Activated CD8-positive, alpha-beta memory T cell treated with anti-CD3 and anti-CD28 coated beads, Interleukin-2, amount 50 U/mL, for 24 hours (primary cell): Measurements from ENCODE around the gene HAGH.
"Not testable (repeated sequence)": the region's sequence is repeated elsewhere in the genome, so short reads cannot be mapped to it uniquely, and the experiment has no call there.

Experiments used
- DNase-seq: peaks from one replicate; pipeline ENCODE4 v3.0.0-alpha.2; 2020; ENCODE audit errors: extremely low read depth

The HAGH gene

DNA sequence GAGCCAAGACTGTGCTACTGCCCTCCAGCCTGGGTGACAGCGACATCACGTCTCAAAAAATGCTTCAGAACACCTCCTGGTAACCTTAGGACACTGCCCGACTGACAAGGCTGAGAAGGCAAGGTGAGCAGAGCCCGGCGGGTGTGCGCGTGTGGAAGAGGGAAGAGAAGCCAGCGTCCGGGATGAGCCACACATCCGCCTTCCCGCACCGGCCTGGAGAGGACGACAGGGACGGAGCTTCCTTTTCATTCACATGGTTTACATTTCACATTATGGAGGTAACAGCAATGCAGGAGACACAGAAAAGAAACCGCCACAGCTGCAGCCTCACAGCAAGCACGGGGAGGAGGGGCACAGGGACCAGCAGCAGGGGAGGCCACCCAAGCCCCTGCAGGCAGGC, 16.5 kb downstream of the HAGH start:
- DNase-seq, result no peak

DNA sequence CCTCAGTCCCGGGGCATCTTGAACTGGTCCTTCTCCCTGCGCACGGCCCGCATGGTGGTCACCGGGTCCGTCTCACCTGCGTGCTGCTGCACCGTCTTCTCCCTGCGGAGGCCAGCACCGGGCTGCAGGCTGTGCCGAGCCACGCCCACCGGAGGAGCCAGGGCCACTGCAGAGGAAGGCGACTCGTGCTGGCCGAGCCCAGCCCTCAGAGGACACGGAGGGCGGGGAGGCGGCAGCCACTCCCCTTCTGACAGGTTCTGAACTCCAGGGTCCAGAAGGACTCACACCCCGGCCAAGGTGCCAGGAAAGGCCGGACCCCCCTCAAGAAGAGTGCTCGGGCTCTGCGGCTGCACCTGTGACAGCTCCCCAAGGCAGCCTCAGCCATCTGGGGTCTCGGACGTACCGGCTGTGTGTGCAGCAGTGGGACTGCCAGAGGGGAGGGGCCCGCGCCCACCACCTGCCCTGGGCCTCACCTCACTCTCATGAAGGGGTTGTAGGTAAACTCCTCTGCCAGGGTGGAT, 17.3 kb downstream of the HAGH start:
- no peak for DNase-seq

DNA sequence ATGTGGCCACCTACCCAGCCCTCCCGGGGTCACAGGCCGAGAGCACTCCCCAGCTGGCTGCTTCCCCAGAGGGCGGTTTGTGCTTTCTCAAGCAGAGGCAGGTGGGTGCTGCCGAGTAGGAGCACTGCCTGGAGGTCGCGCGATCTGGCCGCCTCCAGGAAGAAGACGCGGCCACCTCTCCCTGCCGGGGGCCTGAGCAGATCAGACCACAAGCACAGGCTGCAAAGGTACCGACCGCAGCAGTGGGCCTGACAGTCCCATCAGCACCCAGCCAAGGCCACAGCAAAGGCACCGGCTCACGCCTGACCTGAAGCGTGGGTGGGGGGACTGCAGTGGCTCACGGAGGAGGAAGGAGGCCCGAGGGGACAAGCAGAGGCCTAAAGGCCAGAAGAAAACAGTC, 17.9 kb downstream of the HAGH start:
- DNase-seq, result no peak

DNA sequence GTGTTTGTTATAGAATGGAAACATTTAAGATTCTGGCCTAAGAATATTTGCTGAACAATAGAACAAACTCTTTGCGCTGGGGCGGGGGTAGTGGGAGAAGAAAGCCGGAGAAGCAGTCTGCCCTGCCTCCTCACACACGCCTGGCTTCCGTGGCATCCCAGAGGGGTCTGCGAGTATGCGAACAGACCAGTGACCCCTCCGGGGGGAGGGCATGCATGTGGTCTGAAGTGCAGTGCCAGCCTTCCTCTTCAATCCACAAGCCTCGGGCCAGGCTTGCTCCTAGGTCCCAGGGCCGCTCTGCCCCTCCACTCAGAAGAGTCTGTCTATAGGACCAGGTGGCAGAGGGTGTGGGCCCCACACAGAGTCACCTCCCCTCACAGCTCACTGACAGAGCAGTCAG, 19.0 kb downstream of the HAGH start:
- no peak for DNase-seq

DNA sequence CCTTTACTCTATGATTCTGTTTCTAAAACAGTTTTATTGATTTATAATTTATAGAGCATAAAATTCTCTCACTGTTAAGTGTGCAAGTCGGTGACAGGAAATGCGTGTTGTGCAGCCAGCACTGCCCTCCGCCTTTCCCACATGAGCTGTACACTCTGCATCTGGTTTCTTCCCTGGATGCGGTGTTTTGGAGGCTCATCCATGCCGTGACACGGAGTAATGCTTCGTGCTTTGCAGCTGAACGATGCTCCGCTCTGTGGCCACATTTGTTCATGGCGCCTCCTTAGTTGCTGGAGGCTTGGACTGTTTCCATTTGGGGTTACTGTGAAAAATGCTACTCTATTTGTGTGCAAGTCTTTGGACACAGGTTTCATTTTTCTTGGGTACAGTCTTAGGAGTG, 25.9 kb downstream of the HAGH start:
- no peak for DNase-seq

DNA sequence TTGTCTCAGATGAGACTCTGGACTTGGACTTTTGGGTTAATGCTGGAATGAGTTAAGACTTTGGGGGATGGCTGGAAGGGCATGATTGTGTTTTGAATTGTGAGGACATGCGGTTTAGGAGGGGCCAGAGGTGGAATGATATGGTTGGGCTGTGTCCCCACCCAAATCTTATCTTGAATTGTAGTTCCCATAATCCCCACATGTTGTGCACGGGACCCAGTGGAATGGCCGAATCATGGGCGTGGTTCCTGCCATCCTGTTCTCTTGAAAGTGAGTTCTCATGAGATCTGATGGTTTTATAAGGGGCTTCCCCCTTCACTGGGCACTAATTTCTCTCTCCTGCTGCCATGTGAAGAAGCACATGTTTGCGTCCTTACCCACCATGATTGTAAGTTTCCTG, 27.4 kb downstream of the HAGH start:
- not testable (repeated sequence) for DNase-seq

DNA sequence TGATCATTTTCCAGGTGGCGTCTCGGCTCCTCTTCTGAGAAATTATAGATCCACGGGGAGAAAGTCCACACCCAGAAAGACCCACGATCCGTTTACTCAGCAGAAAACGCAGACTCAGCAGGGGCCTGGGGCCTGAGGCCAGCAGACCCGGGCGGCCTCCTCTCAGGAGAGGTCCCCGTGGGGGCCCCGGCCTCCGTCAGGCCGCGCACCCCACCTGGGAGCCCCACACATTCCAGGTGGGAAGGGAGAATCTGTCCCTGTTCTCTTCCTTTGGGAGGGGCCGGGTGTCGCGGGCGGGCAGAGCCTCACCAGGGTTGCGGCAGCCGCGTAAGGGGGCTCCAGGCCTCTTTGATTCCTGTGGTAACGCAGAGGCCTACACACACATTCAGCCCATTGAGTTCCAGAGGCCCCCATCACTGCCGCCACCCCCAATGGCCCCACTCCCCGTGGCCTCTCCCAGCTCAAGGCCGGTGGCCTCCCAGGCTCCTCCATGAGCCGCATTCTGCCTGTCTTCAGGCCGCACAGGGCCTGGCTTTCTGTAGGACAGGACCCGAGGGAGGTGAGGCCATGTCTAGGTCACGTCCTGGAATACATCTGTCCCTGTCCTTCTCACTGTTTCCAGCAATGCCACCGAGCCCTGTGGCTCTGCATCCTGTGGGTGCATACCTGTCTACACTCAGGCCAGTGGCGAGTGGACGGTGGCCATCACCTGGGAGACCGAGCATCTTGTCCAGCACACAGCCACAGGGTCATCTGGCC, 31.5 kb downstream of the HAGH start:
- DNase-seq, result no peak

DNA sequence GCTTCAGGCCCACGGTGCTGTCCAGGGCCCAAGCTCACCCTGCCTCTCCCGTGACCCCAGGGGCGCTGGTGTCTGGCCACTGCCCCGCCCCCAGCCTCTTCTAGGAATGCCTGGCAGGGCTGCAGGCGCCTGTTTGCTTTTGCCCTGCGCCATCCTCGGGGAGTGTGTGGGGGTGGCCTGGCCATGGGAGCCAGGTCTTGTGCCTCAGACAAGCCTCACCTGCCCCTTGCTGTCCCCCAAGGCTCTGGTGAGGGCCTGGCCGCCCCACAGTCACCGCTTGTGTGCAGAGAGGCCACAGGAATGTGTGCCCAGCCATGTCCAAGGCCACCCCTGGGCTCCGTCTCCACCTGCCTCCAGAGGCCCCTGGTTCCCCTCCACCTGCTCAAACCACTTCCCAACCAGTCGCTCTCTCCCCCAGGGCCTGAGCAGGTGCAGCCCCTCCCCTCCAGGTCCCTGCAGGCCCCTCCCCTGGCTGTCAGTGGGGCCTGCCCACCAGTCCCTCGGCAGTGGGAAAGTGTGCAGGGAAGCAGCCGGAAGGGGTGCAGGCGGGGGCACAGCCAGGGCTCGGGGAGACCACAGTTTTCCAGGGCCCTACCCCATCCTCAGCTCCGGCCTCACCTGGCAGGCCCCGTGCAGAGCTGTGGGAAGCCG, 32.3 kb downstream of the HAGH start:
- no peak for DNase-seq

DNA sequence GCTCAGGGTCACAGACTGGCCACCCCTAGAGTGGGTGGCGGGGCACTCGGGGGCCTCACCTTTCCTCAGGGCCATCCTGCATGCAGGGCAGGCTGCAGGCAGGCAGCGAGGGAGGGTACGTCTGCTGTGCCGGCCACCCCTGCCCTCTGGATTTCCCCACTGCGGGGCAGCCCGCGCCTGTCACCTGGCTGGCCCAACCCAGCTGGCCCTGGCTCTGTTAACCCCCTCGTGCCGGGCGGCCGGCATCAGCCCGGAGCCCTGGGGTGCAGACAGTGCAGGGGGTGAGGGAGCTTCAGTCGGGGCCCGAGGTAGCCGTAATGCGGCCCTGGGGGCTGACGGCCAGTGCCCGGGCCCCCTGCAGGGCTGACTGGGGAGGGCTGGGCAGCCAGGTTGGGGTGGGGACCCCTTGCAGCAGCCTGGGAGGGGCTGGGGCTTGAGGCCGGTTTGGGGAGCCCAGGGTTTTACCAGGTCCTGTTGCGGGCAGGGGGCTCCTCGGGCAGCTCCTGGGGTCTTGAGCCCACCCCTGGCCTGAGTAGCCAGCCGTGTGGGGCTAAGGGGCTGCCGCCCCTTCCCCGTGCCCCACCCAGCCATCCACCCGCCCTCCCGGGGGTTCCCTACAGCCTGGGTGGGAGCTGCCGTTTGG, 32.9 kb downstream of the HAGH start, which contains the start of gene IGFALS:
TSS of gene IGFALS (minus strand) at position 128 of the 643 bp plus-strand sequence. CDS start at position 75, 53 bp downstream.
- no peak for DNase-seq

DNA sequence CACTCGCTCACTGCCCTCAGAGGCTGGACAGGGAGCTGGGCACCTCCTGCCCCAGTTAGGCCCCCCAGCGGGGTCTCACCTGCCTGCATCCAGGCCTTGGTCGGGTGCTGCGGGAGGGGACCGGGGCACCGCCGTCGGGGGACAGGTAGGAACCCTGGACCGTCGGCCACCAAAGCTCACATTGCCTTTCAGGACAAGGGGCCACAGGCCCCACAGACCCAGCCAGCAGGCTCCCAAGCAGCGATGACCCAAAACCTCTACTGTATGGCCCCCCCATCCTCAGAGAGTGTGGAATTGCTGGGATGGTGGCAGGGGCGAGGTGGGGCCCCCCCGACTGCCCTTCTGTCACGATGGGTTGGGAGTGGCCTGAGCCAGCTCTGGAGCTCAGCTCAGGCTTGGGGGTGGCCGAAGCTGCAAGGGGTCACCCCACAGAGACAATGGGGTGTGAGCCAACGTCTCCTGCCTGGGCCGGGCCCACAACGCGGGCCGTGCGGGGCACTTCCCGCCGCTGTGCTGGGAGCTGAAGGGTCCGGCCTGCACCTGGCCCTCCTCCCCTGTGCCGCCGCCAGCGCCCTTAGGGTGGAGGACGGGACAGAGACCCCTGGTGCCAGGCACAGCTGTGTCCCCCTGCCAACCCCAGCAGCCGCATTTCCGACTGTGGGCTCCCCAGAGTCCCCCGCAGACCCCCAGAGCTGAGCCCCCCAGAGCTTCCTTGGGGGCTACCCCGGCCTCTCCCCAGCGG, 33.6 kb downstream of the HAGH start:
- no peak for DNase-seq

DNA sequence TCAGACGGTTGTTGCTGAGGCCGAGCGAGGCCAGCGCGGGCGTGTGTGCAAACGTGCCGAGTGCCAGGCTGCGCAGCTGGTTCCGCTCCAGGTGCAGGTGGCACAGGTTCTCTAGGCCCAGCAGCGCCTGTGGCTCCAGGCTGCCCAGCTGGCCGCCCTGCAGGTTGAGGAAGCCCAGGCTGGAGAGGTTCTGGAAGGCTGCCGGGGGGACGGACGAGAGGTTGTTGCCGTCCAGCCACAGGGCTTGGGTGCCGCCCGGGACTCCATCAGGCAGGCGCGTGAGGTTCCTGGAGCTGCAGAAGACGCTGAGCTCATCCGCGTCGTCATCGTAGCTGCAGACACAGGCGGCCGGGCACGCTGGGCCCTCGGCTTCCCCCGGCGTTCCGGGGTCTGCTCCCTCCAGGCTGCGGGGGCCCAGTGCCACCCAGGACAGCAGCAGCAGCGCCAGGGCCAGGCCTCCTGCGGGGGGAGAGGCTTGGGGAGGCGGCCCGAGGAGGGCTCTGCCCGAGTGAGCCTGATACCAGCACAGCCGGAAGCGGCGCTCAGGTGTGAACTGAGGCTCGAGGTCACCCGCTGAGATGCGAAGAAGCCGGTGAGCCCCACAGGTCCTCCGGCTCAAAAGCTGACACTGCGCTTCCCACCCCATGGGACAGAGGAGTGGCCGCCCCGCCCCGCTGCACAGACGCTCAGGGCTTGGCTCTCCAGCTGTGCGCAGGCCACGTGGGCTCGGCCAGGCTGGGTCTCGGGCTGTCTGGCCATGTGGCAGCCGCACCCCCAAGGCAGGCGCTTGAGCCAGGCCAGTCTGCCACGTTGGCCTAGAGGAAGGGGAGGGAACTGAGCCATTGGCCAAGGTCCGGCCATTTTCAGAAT, 34.4 kb downstream of the HAGH start:
- no peak for DNase-seq

DNA sequence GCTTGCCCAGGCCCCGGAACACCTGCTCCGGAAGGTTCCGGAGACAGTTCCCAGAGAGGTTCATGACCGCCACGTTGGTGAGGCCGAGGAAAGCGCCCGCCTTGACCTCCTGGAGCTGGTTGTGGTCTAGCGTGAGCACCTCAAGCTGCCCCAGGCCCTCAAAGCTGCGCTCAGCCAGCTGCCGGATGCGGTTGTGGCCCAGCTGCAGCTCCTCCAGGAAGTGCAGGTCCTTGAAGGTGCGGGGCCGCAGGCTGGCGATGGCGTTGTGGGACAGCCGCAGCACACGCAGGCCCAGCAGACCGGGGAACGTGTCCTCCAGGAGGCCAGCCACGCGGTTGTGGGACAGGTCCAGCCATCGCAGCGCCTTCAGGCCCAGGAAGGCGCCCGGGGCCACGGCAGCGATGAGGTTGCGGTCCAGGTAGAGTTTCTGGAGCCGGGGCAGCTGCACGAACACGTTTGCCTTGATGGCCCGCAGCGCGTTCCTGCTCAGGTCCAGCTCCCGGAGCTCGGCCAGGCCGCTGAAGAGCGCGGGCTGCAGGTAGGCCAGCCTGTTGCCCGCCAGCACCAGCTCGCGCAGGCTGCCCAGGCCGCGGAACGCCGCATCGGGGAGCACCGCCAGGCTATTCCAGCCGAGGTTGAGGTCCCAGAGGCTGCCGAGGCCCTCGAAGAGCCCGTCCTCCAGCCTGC, 35.2 kb downstream of the HAGH start:
- no peak for DNase-seq

DNA sequence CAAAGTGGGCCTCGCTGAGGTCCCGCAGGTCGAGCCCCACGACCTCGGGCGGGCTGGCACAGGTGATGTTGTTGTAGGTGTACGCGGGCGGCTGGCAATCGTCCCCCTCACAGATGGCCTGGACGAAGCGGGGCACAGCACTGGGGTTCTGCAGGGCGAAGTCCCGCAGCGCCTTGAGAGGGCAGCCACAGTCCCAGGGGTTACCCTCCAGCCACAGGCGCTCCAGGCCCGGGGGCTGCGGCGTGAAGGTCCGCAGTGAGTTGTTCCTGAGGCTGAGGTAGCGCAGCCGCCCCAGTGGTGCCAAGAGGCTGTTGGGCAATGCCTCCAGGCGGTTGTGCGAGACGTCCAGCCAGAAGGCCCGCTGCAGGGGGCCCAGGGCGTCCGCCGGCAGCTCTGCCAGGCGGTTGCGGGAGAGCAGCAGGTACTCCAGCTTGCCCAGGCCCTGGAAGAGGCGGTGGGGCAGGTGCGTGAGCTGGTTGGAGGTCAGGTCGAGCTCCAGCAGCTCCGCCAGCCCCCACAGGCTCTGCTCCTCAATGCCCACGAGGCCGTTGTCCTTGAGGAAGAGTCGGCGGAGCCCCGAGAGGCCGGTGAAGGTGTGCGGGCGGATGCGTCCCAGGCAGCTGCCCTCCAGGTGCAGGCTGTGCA, 35.9 kb downstream of the HAGH start:
- no peak for DNase-seq

DNA sequence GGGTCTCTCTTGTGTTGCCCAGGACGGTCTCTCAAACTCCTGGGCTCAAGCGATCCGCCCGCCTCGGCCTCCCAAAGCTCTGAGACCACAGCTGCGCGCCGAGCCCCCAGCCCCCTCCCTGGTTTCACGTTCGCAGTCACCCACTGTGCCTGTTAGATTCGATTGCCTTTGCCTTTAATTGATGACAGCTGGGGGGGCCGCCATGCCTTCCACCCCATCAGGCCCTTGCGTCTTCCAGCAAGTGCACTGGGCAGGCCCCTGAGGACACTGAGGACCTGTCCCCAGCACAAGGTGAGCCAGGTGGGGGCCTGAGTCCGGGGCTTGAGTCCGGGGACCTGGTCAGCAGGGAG, 36.4 kb downstream of the HAGH start:
- DNase-seq, result no peak

DNA sequence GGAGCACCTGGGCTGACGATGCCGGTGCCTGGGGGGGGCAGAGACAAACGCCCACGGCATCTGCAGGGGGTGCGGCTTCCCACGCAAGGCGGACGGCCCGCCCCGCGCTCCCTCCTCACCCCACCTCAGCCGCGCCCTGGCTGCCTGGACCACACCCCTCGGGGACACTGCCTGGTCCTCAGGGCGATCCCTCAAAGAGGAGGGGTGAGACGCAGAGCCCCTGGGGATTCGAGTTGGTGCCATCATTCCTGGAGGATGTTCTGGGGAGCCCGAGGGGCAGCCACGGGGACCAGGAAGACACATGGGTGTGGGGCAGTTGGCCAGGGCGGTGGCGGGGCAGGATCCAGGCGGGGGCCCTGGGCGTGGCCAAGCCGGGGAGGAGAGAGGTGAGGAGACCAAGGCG, 37.0 kb downstream of the HAGH start:
- DNase-seq, result no peak

DNA sequence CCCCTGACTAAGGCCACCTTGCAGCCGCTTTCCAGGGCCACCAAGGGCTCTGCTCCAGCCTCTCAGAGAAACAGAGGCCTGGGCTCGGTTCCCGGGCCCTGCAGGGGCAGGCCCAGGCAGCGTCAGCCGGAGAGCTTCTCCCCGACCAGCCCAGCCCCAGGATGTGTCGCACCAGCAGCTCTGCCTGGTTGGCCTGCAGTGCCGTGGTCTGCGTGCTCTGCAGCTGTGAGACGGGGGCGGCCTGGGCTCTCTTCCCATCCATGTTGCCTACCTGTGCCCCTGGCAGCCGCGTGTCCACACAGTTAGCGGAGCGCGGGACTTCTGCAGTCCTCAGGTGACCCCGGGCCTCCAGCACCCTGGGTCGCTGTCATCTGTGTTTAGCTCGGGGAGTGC, 37.9 kb downstream of the HAGH start:
- no peak for DNase-seq

DNA sequence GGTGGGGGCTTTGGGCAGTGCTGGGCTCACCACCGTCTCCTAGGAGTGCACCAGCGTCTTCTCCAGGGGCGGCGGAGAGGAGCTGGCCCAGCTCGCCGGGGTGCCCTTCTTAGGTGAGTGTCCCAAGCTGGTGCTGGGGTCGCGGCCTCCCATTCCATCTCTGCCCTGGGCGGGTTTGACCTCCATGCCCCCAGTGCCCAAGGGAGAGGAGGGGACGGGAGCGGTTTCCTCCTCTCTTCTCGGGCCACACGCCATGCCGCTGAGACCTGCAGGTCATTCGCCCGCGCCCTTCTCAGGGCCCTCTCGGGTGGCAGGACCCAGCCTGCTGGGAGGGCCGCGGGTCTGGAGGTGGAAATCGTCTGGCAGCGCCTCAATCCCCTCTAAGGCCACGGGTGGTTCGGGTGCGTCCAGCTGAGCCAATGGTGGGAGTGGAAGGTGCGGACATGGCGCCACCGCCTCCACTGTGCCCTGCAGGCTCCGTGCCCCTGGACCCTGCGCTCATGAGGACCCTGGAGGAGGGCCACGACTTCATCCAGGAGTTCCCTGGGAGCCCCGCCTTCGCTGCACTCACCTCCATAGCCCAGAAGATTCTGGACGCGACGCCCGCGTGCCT, 38.4 kb downstream of the HAGH start:
- DNase-seq, result no peak

DNA sequence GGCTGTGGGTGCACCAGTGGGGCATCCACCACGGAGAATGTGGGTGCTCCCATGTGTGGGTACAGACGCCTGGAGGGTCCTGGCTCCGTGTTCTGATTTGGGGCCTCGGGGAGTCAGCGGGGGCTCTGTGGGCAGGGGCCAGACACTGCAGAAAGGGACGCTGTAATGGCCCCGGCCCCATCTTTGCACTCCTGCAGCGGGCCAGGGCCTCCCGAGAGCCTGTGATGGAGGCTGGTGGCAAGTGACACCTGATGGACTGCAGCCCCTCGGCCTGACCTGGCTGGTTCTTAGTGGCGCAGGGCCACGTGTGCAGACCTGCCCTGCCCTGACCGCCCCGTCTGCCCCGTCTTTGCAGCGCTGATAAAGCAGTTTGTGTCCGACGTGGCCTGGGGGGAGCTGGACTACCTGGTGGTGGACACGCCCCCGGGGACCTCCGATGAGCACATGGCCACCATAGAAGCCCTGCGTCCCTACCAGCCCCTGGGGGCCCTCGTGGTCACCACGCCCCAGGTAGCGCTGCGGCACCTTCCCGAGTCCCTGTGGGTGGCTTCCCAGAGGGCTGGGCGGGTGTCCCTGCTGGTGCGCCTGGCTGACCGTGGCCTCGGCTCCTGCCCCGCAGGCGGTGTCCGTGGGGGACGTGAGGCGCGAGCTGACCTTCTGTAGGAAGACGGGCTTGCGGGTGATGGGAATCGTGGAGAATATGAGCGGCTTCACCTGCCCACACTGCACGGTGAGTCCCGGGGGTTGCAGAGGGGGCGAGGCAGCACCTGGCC, 39.1 kb downstream of the HAGH start:
- no peak for DNase-seq

DNA sequence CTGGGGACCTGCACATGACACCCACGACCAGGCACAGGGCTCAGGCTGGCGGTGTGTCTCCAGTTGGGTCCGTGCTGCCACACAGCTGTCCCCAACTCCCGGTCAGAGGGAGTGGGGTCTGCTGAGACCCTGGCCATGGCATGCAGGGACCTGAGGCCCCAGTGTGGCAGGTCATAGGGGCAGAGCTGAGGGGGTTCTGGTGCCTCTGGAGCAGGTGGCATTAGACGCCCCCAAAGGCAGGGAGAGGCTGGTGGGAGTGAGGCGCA, 39.6 kb downstream of the HAGH start:
- DNase-seq, result no peak
